ENCODE measurements around the gene ANTXRL.
"Not testable (repeated sequence)": the region's sequence is repeated elsewhere in the genome, so short reads cannot be mapped to it uniquely, and the experiment has no call there.

Gene ANTXRL

GRCh38 chr10:46374410-46374809 lies 87.6 kb downstream of the ANTXRL start:
- DNase-seq = not testable (repeated sequence)

GRCh38 chr10:46375406-46375805 lies 88.6 kb downstream of the ANTXRL start, which contains the start of gene ANXA8L1:
ANXA8L1 (plus strand) TSS chr10:46375776; CDS start chr10:46375852, 76 bp downstream.
- DNase-seq = not testable (repeated sequence)

GRCh38 chr10:46377022-46377421 lies 90.2 kb downstream of the ANTXRL start:
- not testable (repeated sequence) for DNase-seq

- DNase-seq = not testable (repeated sequence)
Observed at GRCh38 chr10:46377651-46378050, 90.9 kb downstream of the ANTXRL start.

GRCh38 chr10:46378108-46378507 lies 91.3 kb downstream of the ANTXRL start:
- not testable (repeated sequence) for DNase-seq

- not testable (repeated sequence) for DNase-seq
Observed at GRCh38 chr10:46379233-46379848, 92.5 kb downstream of the ANTXRL start.

All from DMS79 (cell line).